ENCODE data around the gene ADGRD2. TPM values are rescaled to one million over a fixed set of nuclear protein-coding genes. Genes with fewer than 3 reads are reported as not detected.

The ADGRD2 gene
- total RNA-seq, 1 experiment from 2014 or later = not detected

GRCh38 chr9:124521142-124521541 lies 70.9 kb downstream of the ADGRD2 start (continued):
- TF ChIP-seq MAX (IDR thresholded peaks at IDR 0.05) (no peak), EGR1 (IDR thresholded peaks at IDR 0.05; ENCODE audit: low read depth) (no peak)

GRCh38 chr9:124522121-124523098 lies 72.2 kb downstream of the ADGRD2 start:
- CTCF ChIA-PET = no interaction called here
- ATAC-seq = peak; percentile 96

More at GRCh38 chr9:124522121-124523098, 72.2 kb downstream of the ADGRD2 start:
- H3K4me2 ChIP-seq (ENCODE audit: low read length) = 0 out of 2 replicates have a peak overlapping the region, but pooled peaks have one; percentile 2
- no peaks in the 10 kb centered on the region for H3K79me2 ChIP-seq (ENCODE audit: insufficient read depth, low read length)
- no peaks in the 10 kb centered on the region for H3K27me3 ChIP-seq (ENCODE audit: insufficient read depth, low read length)
- peaks cover 4 to 5% of the 10 kb centered on the region in 2 experiments; a peak in 1 of 4 replicates for H3K36me3 ChIP-seq (ENCODE audit: control insufficient read depth in 1 of 2, insufficient read depth in 2 of 2, low read length in 2 of 2)
- intact Hi-C loops (cut with micrococcal nuclease) = no loop called here
- TF ChIP-seq TCF7L2 (IDR thresholded peaks at IDR 0.05; ENCODE audit: borderline replicate concordance, extremely low read depth, insufficient read depth, insufficient read length) (no peak), ELF1 (IDR thresholded peaks at IDR 0.05; ENCODE audit: borderline replicate concordance, low read depth) (no peak), SP1 (IDR thresholded peaks at IDR 0.05; ENCODE audit: low read depth) (no peak), RAD21 (IDR thresholded peaks at IDR 0.05; ENCODE audit: low read depth) (peak; percentile 38; the same call in 1 of the 2 replicates), CTCF (IDR thresholded peaks at IDR 0.05 in 2 of 3, conservative IDR thresholded peaks at IDR 0.05 in 1 of 3; ENCODE audit: borderline replicate concordance in 1 of 3, insufficient read depth in 1 of 3, low read depth in 2 of 3, low read length in 2 of 3) (peak in 2 of 3 experiments; percentile 10 to 41; a peak in 3 of 6 replicates)
- no peak overlapping the region for H2AFZ ChIP-seq (ENCODE audit: low read depth, low read length, poor library complexity, severe bottlenecking)
- DNase-seq (ENCODE audit: low read depth, low spot score) = peak; percentile 8
- H3K9me2 ChIP-seq (ENCODE audit: insufficient read depth) = no peaks in the 10 kb centered on the region
- peaks cover 0 to 10% of the 10 kb centered on the region in 2 experiments; a peak in 2 of 4 replicates for H3K4me1 ChIP-seq (ENCODE audit: control insufficient read depth in 1 of 2, insufficient read depth in 2 of 2, low read length in 2 of 2)
- H3K9ac ChIP-seq (ENCODE audit: low read length) = no peak overlapping the region
- RAD21 ChIA-PET (ENCODE audit: low non-redundant PET in 1 of 2, low total read pairs in 2 of 2, uncharacterized antibody in 2 of 2, unreplicated experiment in 2 of 2) = no interaction called here
- no peaks in the 10 kb centered on the region for H3K9me3 ChIP-seq (ENCODE audit: control insufficient read depth in 1 of 2, insufficient read depth in 1 of 2, low read depth in 1 of 2, low read length in 2 of 2)
- POLR2A ChIA-PET = no interaction called here
- H3K27ac ChIP-seq (ENCODE audit: low read depth, low read length) = no peak overlapping the region
- H3K4me3 ChIP-seq (replicated peaks in 1 of 2; ENCODE audit: low read depth in 1 of 2, low read length in 2 of 2) = no peak overlapping the region
- BruUV-seq (replicated peaks) = no TSS peak
- no peaks in the 10 kb centered on the region for H4K20me1 ChIP-seq (ENCODE audit: insufficient read depth)

Measured in HCT116 (cell line).